ENCODE measurements around the gene TMEM213.

Gene TMEM213

GRCh38 chr7:138843632-138844580 lies 46.1 kb downstream of the TMEM213 start:
- no peak for DNase-seq

GRCh38 chr7:138845711-138846110 lies 47.9 kb downstream of the TMEM213 start:
- DNase-seq, result no peak

- no peak for DNase-seq
These were observed 50.5 kb downstream of the TMEM213 start for GRCh38 chr7:138848056-138848980.

- no peak for DNase-seq
These were observed 51.9 kb downstream of the TMEM213 start for GRCh38 chr7:138849701-138850100.

- no peak for DNase-seq
These were observed 54.7 kb downstream of the TMEM213 start for GRCh38 chr7:138852469-138852868.

GRCh38 chr7:138853448-138853847 lies 55.7 kb downstream of the TMEM213 start:
- no peak for DNase-seq

- DNase-seq, result no peak
These were observed 56.4 kb downstream of the TMEM213 start for GRCh38 chr7:138854115-138854645.

GRCh38 chr7:138857728-138858127 lies 59.9 kb downstream of the TMEM213 start:
- no peak for DNase-seq

GRCh38 chr7:138861051-138861450 lies 63.3 kb downstream of the TMEM213 start:
- DNase-seq, result no peak

- DNase-seq, result no peak
These were observed 66.1 kb downstream of the TMEM213 start for GRCh38 chr7:138863931-138864330.

GRCh38 chr7:138864667-138865066 lies 66.9 kb downstream of the TMEM213 start:
- DNase-seq, result no peak

GRCh38 chr7:138865843-138866242 lies 68.0 kb downstream of the TMEM213 start:
- DNase-seq, result peak; percentile 52

GRCh38 chr7:138866353-138866752 lies 68.6 kb downstream of the TMEM213 start:
- no peak for DNase-seq

GRCh38 chr7:138867744-138868143 lies 70.0 kb downstream of the TMEM213 start:
- no peak for DNase-seq

GRCh38 chr7:138868711-138869110 lies 70.9 kb downstream of the TMEM213 start:
- DNase-seq, result no peak

- DNase-seq, result no peak
These were observed 71.6 kb downstream of the TMEM213 start for GRCh38 chr7:138869353-138869752.

- DNase-seq, result no peak
These were observed 73.4 kb downstream of the TMEM213 start for GRCh38 chr7:138871065-138871813.

- no peak for DNase-seq
These were observed 74.0 kb downstream of the TMEM213 start for GRCh38 chr7:138871814-138872090.

GRCh38 chr7:138872576-138872975 lies 74.8 kb downstream of the TMEM213 start:
- DNase-seq, result no peak

GRCh38 chr7:138873220-138873892 lies 75.6 kb downstream of the TMEM213 start:
- no peak for DNase-seq

GRCh38 chr7:138875794-138876193 lies 78.0 kb downstream of the TMEM213 start:
- peak; percentile 66 for DNase-seq

- DNase-seq, result no peak
These were observed 78.5 kb downstream of the TMEM213 start for GRCh38 chr7:138876326-138876725.

All from CD4-positive, alpha-beta T cell treated with Interleukin-21 for 1 hour (primary cell).